NCI-H2196 treated with DMSO at 0.1 percent for 48 hours (cell line): ENCODE measurements around the gene DSPP.

Source experiments
- DNase-seq: peaks from one replicate; lab custom pipeline; 2025; ENCODE audit not compliant: unreplicated experiment; lab: John Stamatoyannopoulos, UW

DSPP gene

GRCh38 chr4:87624698-87625097, 16.4 kb downstream of the DSPP start:
- no peak for DNase-seq

GRCh38 chr4:87631668-87632067, 23.3 kb downstream of the DSPP start:
- DNase-seq: no peak

GRCh38 chr4:87632469-87632868, 24.1 kb downstream of the DSPP start:
- no peak for DNase-seq

- no peak for DNase-seq
Measured at GRCh38 chr4:87633243-87633642, 24.9 kb downstream of the DSPP start.

- no peak for DNase-seq
Measured at GRCh38 chr4:87644286-87644685, 36.0 kb downstream of the DSPP start.

GRCh38 chr4:87649980-87650379, 41.7 kb downstream of the DSPP start, which contains the start of gene DMP1:
TSS of gene DMP1 (plus strand) at chr4:87650280. CDS start at chr4:87656493, 6,213 bp downstream.
- DNase-seq: no peak

GRCh38 chr4:87650938-87651337, 42.6 kb downstream of the DSPP start:
- no peak for DNase-seq

- DNase-seq: no peak
Measured at GRCh38 chr4:87651941-87652340, 43.6 kb downstream of the DSPP start.

GRCh38 chr4:87654487-87655044, 46.2 kb downstream of the DSPP start:
- no peak for DNase-seq

GRCh38 chr4:87657525-87657924, 49.2 kb downstream of the DSPP start:
- no peak for DNase-seq

GRCh38 chr4:87659247-87659931, 51.1 kb downstream of the DSPP start:
- DNase-seq: no peak

GRCh38 chr4:87662871-87663270, 54.5 kb downstream of the DSPP start:
- DNase-seq: no peak
